ENCODE results near the gene APOE.
"Not testable (repeated sequence)": the region's sequence is repeated elsewhere in the genome, so short reads cannot be mapped to it uniquely, and the experiment has no call there.

APOE gene

GRCh38 chr19:44886141-44886540, 19.5 kb upstream of the APOE start:
- DNase-seq, result no peak

- DNase-seq, result no peak
Measured at GRCh38 chr19:44887648-44888047, 17.9 kb upstream of the APOE start.

GRCh38 chr19:44888335-44888734, 17.3 kb upstream of the APOE start:
- DNase-seq, result not testable (repeated sequence)

GRCh38 chr19:44889830-44890365, 15.7 kb upstream of the APOE start:
- DNase-seq, result no peak

GRCh38 chr19:44890366-44891015, 15.1 kb upstream of the APOE start:
- DNase-seq, result peak; percentile 99 to 100

- no peak for DNase-seq
Measured at GRCh38 chr19:44891016-44891882, 14.3 kb upstream of the APOE start, which contains the start of gene TOMM40. TSS of gene TOMM40 (plus strand) at chr19:44891254. CDS start at chr19:44891416, 162 bp downstream.

- no peak for DNase-seq
Measured at GRCh38 chr19:44892932-44893331, 12.7 kb upstream of the APOE start.

GRCh38 chr19:44893332-44894051, 12.1 kb upstream of the APOE start:
- no peak for DNase-seq

- DNase-seq, result no peak
Measured at GRCh38 chr19:44894052-44894400, 11.6 kb upstream of the APOE start.

GRCh38 chr19:44894946-44895345, 10.7 kb upstream of the APOE start:
- DNase-seq, result no peak

GRCh38 chr19:44897835-44898234, 7.8 kb upstream of the APOE start:
- DNase-seq, result no peak

GRCh38 chr19:44900328-44901244, 5.0 kb upstream of the APOE start:
- no peak for DNase-seq

- no peak for DNase-seq
Measured at GRCh38 chr19:44903216-44903601, 2.4 kb upstream of the APOE start.

GRCh38 chr19:44903602-44904425, 1.8 kb upstream of the APOE start:
- peak; percentile 29 to 42 for DNase-seq

- DNase-seq, result no peak
Measured at GRCh38 chr19:44904426-44904994, 1.1 kb upstream of the APOE start.

- no peak for DNase-seq
Measured at GRCh38 chr19:44907613-44908012, 2.0 kb downstream of the APOE start.

GRCh38 chr19:44908074-44908835, 2.7 kb downstream of the APOE start:
- DNase-seq, result no peak

- no peak for DNase-seq
Measured at GRCh38 chr19:44908836-44909261, 3.3 kb downstream of the APOE start.

- no peak for DNase-seq
Measured at GRCh38 chr19:44909775-44910174, 4.2 kb downstream of the APOE start.

- not testable (repeated sequence) for DNase-seq
Measured at GRCh38 chr19:44911896-44912295, 6.3 kb downstream of the APOE start.
